Measurements from ENCODE around the gene MT3. TPM values are rescaled to one million over a fixed set of nuclear protein-coding genes. Genes with fewer than 3 reads are reported as not detected.

The MT3 gene
- total and polyA plus RNA-seq, 2 of the 13 experiments (the other 11 are each of a cell fraction or from before 2014, with no cell fraction given) = not detected

GRCh38 chr16:56601325-56601724 lies 12.0 kb downstream of the MT3 start:
- Histone ChIP-seq H3K4me1 (ENCODE audit: insufficient read depth, low read length) (peaks cover 28% of the 10 kb centered on the region), H3K27ac (ENCODE audit: extremely low read length, insufficient read depth, low read length) (no peak overlapping the region), H3K4me3 (replicated peaks in 1 of 3; ENCODE audit: insufficient read depth in 1 of 3, low read depth in 2 of 3, low read length in 3 of 3) (no peak overlapping the region), H3K79me2 (ENCODE audit: insufficient read depth, low read length) (no peaks in the 10 kb centered on the region), H3K36me3 (replicated peaks in 1 of 2; ENCODE audit: control insufficient read depth in 1 of 2, insufficient read depth in 2 of 2, low read length in 2 of 2) (no peaks in the 10 kb centered on the region), H4K20me1 (ENCODE audit: insufficient read depth, low read length) (no peaks in the 10 kb centered on the region), H2AFZ (ENCODE audit: low read length) (no peak overlapping the region), H3K9ac (ENCODE audit: insufficient read depth, low read depth, low read length) (no peak overlapping the region), H3K9me3 (ENCODE audit: low read length) (no peaks in the 10 kb centered on the region), H3K27me3 (ENCODE audit: control insufficient read depth in 1 of 2, insufficient read depth in 2 of 2, low read length in 2 of 2) (peaks cover 0 to 7% of the 10 kb centered on the region in 2 experiments; a peak in 2 of 5 replicates), H3K4me2 (ENCODE audit: low read depth, low read length) (no peak overlapping the region)
- in situ Hi-C loops (cut with HindIII; ENCODE audit: extremely low pct_ligation_motif_present, low pct_unique_long_range_greater_than_20kb) (loop anchor here (5.0 kb wide), 1 partner anchor 101 kb away; no protein-coding TSS in a partner anchor), intact Hi-C loops (cut with micrococcal nuclease; ENCODE audit: unreplicated experiment) (loop anchor here (10.0 kb wide), 2 partner anchors 53 to 263 kb away; partner anchors contain the start of genes MT1B, MT1F and SLC12A3)
- no TSS peak for BruUV-seq (replicated peaks)
- 6% methylated on average over 9 of the region's 9 CpGs for WGBS (ENCODE audit: low lambda C conversion rate)
- DNase-seq (ENCODE audit: low spot score) = no peak
- no peak for FAIRE-seq
- CTCF ChIA-PET (ENCODE audit: low intra/inter-chr PET ratio, low total read pairs) = interaction anchor here (2.0 kb wide), 1 partner anchor 24 kb away, joined by 20 read pairs; no protein-coding TSS in a partner anchor
- POLR2A ChIA-PET = no interaction called here
- peak; percentile 8; the same call in 1 of the 3 replicates for ATAC-seq
- TF ChIP-seq ZBTB34 (CRISPR knock-in tag; IDR thresholded peaks at IDR 0.05) (no peak), DR1 (CRISPR knock-in tag; IDR thresholded peaks at IDR 0.05) (no peak), ATAD3A (CRISPR knock-in tag; IDR thresholded peaks at IDR 0.05) (no peak), ZUFSP (CRISPR knock-in tag; IDR thresholded peaks at IDR 0.05; ENCODE audit: borderline replicate concordance) (no peak), ZBTB39 (CRISPR knock-in tag; IDR thresholded peaks at IDR 0.05) (no peak), ZBTB49 (CRISPR knock-in tag; IDR thresholded peaks at IDR 0.05; ENCODE audit: borderline replicate concordance) (no peak), AFF4 (CRISPR knock-in tag; IDR thresholded peaks at IDR 0.05) (no peak), ZNF562 (CRISPR knock-in tag; IDR thresholded peaks at IDR 0.05; ENCODE audit: borderline replicate concordance) (no peak)

Data from HepG2 (cell line).